Liver (tissue), 9 donors: ENCODE results near the gene ACLY. TPM values are rescaled to one million over a fixed set of nuclear protein-coding genes. Genes with fewer than 3 reads are reported as not detected.

Experiments used
- DNase-seq: peaks from one replicate; pipeline ENCODE4 v3.0.0-alpha.2; 2017; ENCODE audit warnings: low spot score
- H3K27ac ChIP-seq, 2 donors: one replicate each; pipeline ENCODE4 v1.7.0; 2013; ENCODE audit warnings: inconsistent platforms in 2 of 2, low read length in 2 of 2, control low read depth in 1 of 2, low read depth in 1 of 2, mild to moderate bottlenecking in 1 of 2
- H3K27me3 ChIP-seq, 4 donors: one replicate each; pipeline versions ENCODE4 v1.6.1 to v1.7.0; 2013; ENCODE audit warnings: low read length in 3 of 4, inconsistent platforms in 1 of 4, mild to moderate bottlenecking in 1 of 4, moderate library complexity in 1 of 4; ENCODE audit not compliant: control insufficient read depth in 4 of 4, insufficient read depth in 4 of 4
- H3K36me3 ChIP-seq, 4 donors: one replicate each; pipeline versions ENCODE4 v1.6.1 to v1.7.0; 2013; ENCODE audit warnings: low read length in 3 of 4, mild to moderate bottlenecking in 3 of 4, low read depth in 1 of 4, moderate library complexity in 1 of 4; ENCODE audit not compliant: control insufficient read depth in 4 of 4, insufficient read depth in 3 of 4
- H3K4me1 ChIP-seq, 4 donors: one replicate each; pipeline versions ENCODE4 v1.6.1 to v1.7.0; 2013; ENCODE audit warnings: low read length in 3 of 4, mild to moderate bottlenecking in 3 of 4, moderate library complexity in 1 of 4; ENCODE audit not compliant: control insufficient read depth in 4 of 4, insufficient read depth in 4 of 4
- H3K4me3 ChIP-seq, 3 donors: one replicate each; pipeline versions ENCODE4 v1.6.1 to v1.7.0; 2013; ENCODE audit warnings: low read length in 3 of 3, control low read depth in 1 of 3, low read depth in 1 of 3, mild to moderate bottlenecking in 1 of 3
- H3K9ac ChIP-seq, 2 donors: one replicate each; pipeline ENCODE4 v1.7.0; 2013; ENCODE audit warnings: low read length in 2 of 2, mild to moderate bottlenecking in 2 of 2, moderate library complexity in 2 of 2, control low read depth in 1 of 2, low read depth in 1 of 2
- H3K9me3 ChIP-seq, 4 donors: one replicate each; pipeline versions ENCODE4 v1.6.1 to v1.7.0; 2013; ENCODE audit warnings: low read length in 3 of 4; ENCODE audit not compliant: control insufficient read depth in 4 of 4
- ATF3 ChIP-seq: IDR thresholded peaks from 2 replicates; pipeline ENCODE4 v1.6.1; 2016; ENCODE audit warnings: antibody characterized with exemption
- CTCF ChIP-seq: fragments of 150-350 bp; IDR thresholded peaks from 2 replicates; pipeline ENCODE4 v1.5.1; 2017; ENCODE audit warnings: improper control_type of control experiment, low read depth, low read length; ENCODE audit not compliant: missing input control
- EGR1 ChIP-seq, 2 donors: IDR thresholded peaks; 2 replicates each; pipeline ENCODE4 v1.6.1; 2016 to 2018; ENCODE audit warnings: antibody characterized with exemption in 2 of 2, low read depth in 2 of 2
- FOXA1 ChIP-seq: IDR thresholded peaks from 2 replicates; pipeline ENCODE4 v1.6.1; 2016; ENCODE audit warnings: antibody characterized with exemption
- FOXA2 ChIP-seq: IDR thresholded peaks from 2 replicates; pipeline ENCODE4 v1.6.1; 2016; ENCODE audit warnings: antibody characterized with exemption
- GABPA ChIP-seq, 2 donors: IDR thresholded peaks in 1 of 2; conservative IDR thresholded peaks in 1 of 2; 2 replicates each; pipeline ENCODE4 v1.6.1; 2016; ENCODE audit warnings: antibody characterized with exemption in 2 of 2, mild to moderate bottlenecking in 1 of 2, moderate library complexity in 1 of 2
- HNF4A ChIP-seq, 2 donors: conservative IDR thresholded peaks; 2 replicates each; pipeline ENCODE4 v1.6.1; 2016; ENCODE audit warnings: antibody characterized with exemption in 2 of 2, mild to moderate bottlenecking in 2 of 2
- HNF4G ChIP-seq: IDR thresholded peaks from 2 replicates; pipeline ENCODE4 v1.6.1; 2016; ENCODE audit warnings: antibody characterized with exemption
- JUND ChIP-seq, 2 donors: IDR thresholded peaks; 2 replicates each; pipeline ENCODE4 v1.6.1; 2016; ENCODE audit warnings: antibody characterized with exemption in 2 of 2
- MAX ChIP-seq: IDR thresholded peaks from 2 replicates; pipeline ENCODE4 v1.6.1; 2016; ENCODE audit warnings: antibody characterized with exemption
- NR2F2 ChIP-seq: IDR thresholded peaks from 2 replicates; pipeline ENCODE4 v1.6.1; 2016; ENCODE audit warnings: antibody characterized with exemption
- RAD21 ChIP-seq, 2 donors: IDR thresholded peaks; 2 replicates each; pipeline ENCODE4 v1.6.1; 2016; ENCODE audit warnings: antibody characterized with exemption in 2 of 2, mild to moderate bottlenecking in 2 of 2
- REST ChIP-seq: IDR thresholded peaks from 2 replicates; pipeline ENCODE4 v1.6.1; 2016; ENCODE audit warnings: antibody characterized with exemption, mild to moderate bottlenecking
- RXRA ChIP-seq, 2 donors: IDR thresholded peaks; 2 replicates each; pipeline ENCODE4 v1.6.1; 2017 to 2018; ENCODE audit warnings: antibody characterized with exemption in 2 of 2, mild to moderate bottlenecking in 1 of 2
- SP1 ChIP-seq: IDR thresholded peaks from 2 replicates; pipeline ENCODE4 v1.6.1; 2018; ENCODE audit warnings: antibody characterized with exemption, mild to moderate bottlenecking
- TAF1 ChIP-seq: conservative IDR thresholded peaks from 2 replicates; pipeline ENCODE4 v1.6.1; 2016; ENCODE audit warnings: antibody characterized with exemption, mild to moderate bottlenecking
- YY1 ChIP-seq: IDR thresholded peaks from 2 replicates; pipeline ENCODE4 v1.6.1; 2016; ENCODE audit warnings: antibody characterized with exemption, mild to moderate bottlenecking
- ZBTB33 ChIP-seq: IDR thresholded peaks from 2 replicates; pipeline ENCODE4 v1.6.1; 2016; ENCODE audit warnings: antibody characterized with exemption
- WGBS: extraction: QIAGEN DNeasy Blood & Tissue Kit; methylation state at CpG from one replicate; pipeline ENCODE4 v1.1.7; 2013; 5-methylcytosine and 5-hydroxymethylcytosine counted together
- polyA plus RNA-seq, 2 donors: library from polyadenylated mRNA; stranded (reverse) in 1 of 2; unstranded in 1 of 2; fragments of 200-250 nt in 1 of 2; fragments of >200 nt in 1 of 2; fragmentation: Nextera tagmentation in 1 of 2; extraction: Ambion mirVana in 1 of 2; gene quantifications; one replicate each; pipeline versions ENCODE4 v1.2.1 to v1.2.3, GENCODE V29; 2013 to 2015
- total RNA-seq, 2 donors: library from RNA; depleted of rRNA; stranded (reverse); fragments of >200 nt; gene quantifications; one replicate each; pipeline ENCODE4 v1.2.3, GENCODE V29; 2014
- donor health status: healthy.
- donor health status: healthy.
- donor health status: healthy.
- donor health status: healthy.
- donor health status: healthy.

The ACLY gene
- total and polyA plus RNA-seq, 4 donors, result 12.1 to 133 (median 37.1) TPM

- 95% methylated on average over 4 of the region's 4 CpGs for WGBS
- no peak overlapping the region for H3K9ac ChIP-seq
Observed at GRCh38 chr17:41939044-41939692, 20.4 kb upstream of the ACLY start.

More at GRCh38 chr17:41939044-41939692, 20.4 kb upstream of the ACLY start:
- Histone ChIP-seq H3K27me3 (no peaks in the 10 kb centered on the region), H3K4me1 (peaks cover 2 to 26% (median 17%) of the 10 kb centered on the region in 4 donors), H3K36me3 (no peaks in the 10 kb centered on the region), H3K4me3 (no peak overlapping the region), H3K9me3 (no peaks in the 10 kb centered on the region), H3K27ac (no peak overlapping the region)
- TF ChIP-seq REST, result no peak
- TF ChIP-seq RXRA (IDR thresholded peaks at IDR 0.05), result no peak
- no peak for TF ChIP-seq TAF1
- TF ChIP-seq RAD21 (IDR thresholded peaks at IDR 0.05), result no peak
- no peak for TF ChIP-seq GABPA (IDR thresholded peaks at IDR 0.05 in 1 of 2, conservative IDR thresholded peaks at IDR 0.05 in 1 of 2)
- TF ChIP-seq ATF3, result no peak
- TF ChIP-seq CTCF, result no peak
- TF ChIP-seq MAX, result no peak
- no peak for TF ChIP-seq HNF4G
- no peak for TF ChIP-seq HNF4A (conservative IDR thresholded peaks at IDR 0.05)
- no peak for TF ChIP-seq FOXA1
- TF ChIP-seq EGR1 (IDR thresholded peaks at IDR 0.05; ENCODE audit: low read depth in 2 of 2), result no peak
- no peak for TF ChIP-seq FOXA2
- TF ChIP-seq JUND (IDR thresholded peaks at IDR 0.05), result no peak
- no peak for TF ChIP-seq YY1
- no peak for TF ChIP-seq ZBTB33
- no peak for TF ChIP-seq NR2F2
- no peak for TF ChIP-seq SP1
- no peak for DNase-seq
